SH-SY5Y (cell line): ENCODE data around the gene LYSMD1.

Experiments
- GATA2 ChIP-seq: IDR thresholded peaks from 2 replicates; pipeline ENCODE4 v1.6.1; 2011; ENCODE audit warnings: mild to moderate bottlenecking, low read depth, low read length
- GATA3 ChIP-seq: IDR thresholded peaks from 2 replicates; pipeline ENCODE4 v1.6.1; 2011; ENCODE audit warnings: low read depth, mild to moderate bottlenecking, low read length, moderate library complexity

- TF ChIP-seq GATA2 (no peak), GATA3 (no peak)
Observed at GRCh38 chr1:151156515-151156819, 9.2 kb downstream of the LYSMD1 start, which contains the start of gene TNFAIP8L2.
